SK-N-SH treated with all-trans-retinoic acid at 6 μM for 48 hours (cell line): ENCODE measurements around the gene S100A5.

Experiments
- ATAC-seq: fragments of 200-7000 bp; cut with Tn5 transposase; 3 replicates; pipeline ENCODE4 v1.9.1; 2020; ENCODE audit warnings: mild to moderate bottlenecking, moderate library complexity
- ARNTL ChIP-seq: fragments of 450-650 bp; formaldehyde crosslinking; IDR thresholded peaks from 2 replicates; pipeline ENCODE4 v1.5.0; 2020; ENCODE audit warnings: low read depth, mild to moderate bottlenecking, moderate library complexity, borderline replicate concordance
- BACH2 ChIP-seq: fragments of 250-450 bp; sonication (Bioruptor Pico); IDR thresholded peaks from 2 replicates; pipeline ENCODE4 v1.9.0; 2021; ENCODE audit warnings: mild to moderate bottlenecking, borderline replicate concordance
- CSDC2 ChIP-seq: fragments of 250-450 bp; sonication (Bioruptor Pico); IDR thresholded peaks from 2 replicates; pipeline ENCODE4 v1.5.0; 2020; ENCODE audit warnings: mild to moderate bottlenecking, moderate library complexity
- CSRNP3 ChIP-seq: fragments of 250-450 bp; sonication (Bioruptor Pico); IDR thresholded peaks from 2 replicates; pipeline ENCODE4 v1.5.1; 2021; ENCODE audit warnings: mild to moderate bottlenecking, moderate library complexity
- ESRRG ChIP-seq: fragments of 250-450 bp; sonication (Bioruptor Pico); IDR thresholded peaks from 2 replicates; pipeline ENCODE4 v1.6.1; 2021; ENCODE audit warnings: mild to moderate bottlenecking
- OSR1 ChIP-seq: fragments of 250-450 bp; sonication (Bioruptor Pico); IDR thresholded peaks from 2 replicates; pipeline ENCODE4 v1.8.0; 2022; ENCODE audit warnings: moderate library complexity, mild to moderate bottlenecking, inconsistent platforms
- PATZ1 ChIP-seq: fragments of 250-450 bp; sonication (Bioruptor Pico); IDR thresholded peaks from 2 replicates; pipeline ENCODE4 v1.8.0; 2020; ENCODE audit warnings: mild to moderate bottlenecking, moderate library complexity, borderline replicate concordance
- PPARA ChIP-seq: fragments of 250-450 bp; sonication (Bioruptor Pico); IDR thresholded peaks from 2 replicates; pipeline ENCODE4 v1.5.0; 2020; ENCODE audit warnings: mild to moderate bottlenecking, borderline replicate concordance
- RARB ChIP-seq: fragments of 250-450 bp; sonication (Bioruptor Pico); IDR thresholded peaks from 2 replicates; pipeline ENCODE4 v1.8.0; 2021; ENCODE audit warnings: mild to moderate bottlenecking, moderate library complexity
- SNAI2 ChIP-seq: fragments of 250-450 bp; sonication (Bioruptor Pico); IDR thresholded peaks from 2 replicates; pipeline ENCODE4 v1.5.0; 2020; ENCODE audit warnings: mild to moderate bottlenecking, moderate library complexity
- TCF4 ChIP-seq: fragments of 250-450 bp; sonication (Bioruptor Pico); IDR thresholded peaks from 2 replicates; pipeline ENCODE4 v1.8.0; 2021; ENCODE audit warnings: mild to moderate bottlenecking, moderate library complexity, borderline replicate concordance
- TOX ChIP-seq: fragments of 250-450 bp; sonication (Bioruptor Pico); IDR thresholded peaks from 2 replicates; pipeline ENCODE4 v1.8.0; 2021; ENCODE audit warnings: mild to moderate bottlenecking, moderate library complexity, borderline replicate concordance
- ZC3H10 ChIP-seq: fragments of 250-450 bp; sonication (Bioruptor Pico); IDR thresholded peaks from 2 replicates; pipeline ENCODE4 v1.5.1; 2021; ENCODE audit warnings: mild to moderate bottlenecking, moderate library complexity
- ZFP3 ChIP-seq: fragments of 250-450 bp; sonication (Bioruptor Pico); IDR thresholded peaks from 2 replicates; pipeline ENCODE4 v1.5.0; 2020; ENCODE audit warnings: mild to moderate bottlenecking, moderate library complexity
- ZFP30 ChIP-seq: fragments of 450-650 bp; formaldehyde crosslinking; IDR thresholded peaks from 2 replicates; pipeline ENCODE4 v1.5.0; 2022; ENCODE audit warnings: mild to moderate bottlenecking, moderate library complexity
- ZNF70 ChIP-seq: fragments of 450-650 bp; formaldehyde crosslinking; IDR thresholded peaks from 2 replicates; pipeline ENCODE4 v1.5.0; 2020; ENCODE audit warnings: mild to moderate bottlenecking, moderate library complexity
- ZNF8 ChIP-seq: fragments of 450-650 bp; formaldehyde crosslinking; IDR thresholded peaks from 2 replicates; pipeline ENCODE4 v1.5.0; 2020; ENCODE audit warnings: mild to moderate bottlenecking, moderate library complexity
- TF ChIP-seq, protein P1 (sequence below): fragments of 250-450 bp; sonication (Bioruptor Pico); IDR thresholded peaks from 2 replicates; pipeline ENCODE4 v1.8.0; 2021; ENCODE audit warnings: low read depth, mild to moderate bottlenecking, moderate library complexity, borderline replicate concordance
- TF ChIP-seq, protein P2 (sequence below): fragments of 250-450 bp; sonication (Bioruptor Pico); IDR thresholded peaks from 2 replicates; pipeline ENCODE4 v1.5.1; 2020; ENCODE audit warnings: low read depth, mild to moderate bottlenecking, moderate library complexity

S100A5 gene

GRCh38 chr1:153513023-153513422 is 27.7 kb downstream of the S100A5 start:
- TF ChIP-seq, protein P1, sequence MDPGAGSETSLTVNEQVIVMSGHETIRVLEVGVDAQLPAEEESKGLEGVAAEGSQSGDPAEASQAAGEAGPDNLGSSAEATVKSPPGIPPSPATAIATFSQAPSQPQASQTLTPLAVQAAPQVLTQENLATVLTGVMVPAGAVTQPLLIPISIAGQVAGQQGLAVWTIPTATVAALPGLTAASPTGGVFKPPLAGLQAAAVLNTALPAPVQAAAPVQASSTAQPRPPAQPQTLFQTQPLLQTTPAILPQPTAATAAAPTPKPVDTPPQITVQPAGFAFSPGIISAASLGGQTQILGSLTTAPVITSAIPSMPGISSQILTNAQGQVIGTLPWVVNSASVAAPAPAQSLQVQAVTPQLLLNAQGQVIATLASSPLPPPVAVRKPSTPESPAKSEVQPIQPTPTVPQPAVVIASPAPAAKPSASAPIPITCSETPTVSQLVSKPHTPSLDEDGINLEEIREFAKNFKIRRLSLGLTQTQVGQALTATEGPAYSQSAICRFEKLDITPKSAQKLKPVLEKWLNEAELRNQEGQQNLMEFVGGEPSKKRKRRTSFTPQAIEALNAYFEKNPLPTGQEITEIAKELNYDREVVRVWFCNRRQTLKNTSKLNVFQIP (CRISPR knock-in tag), result no peak
- TF ChIP-seq PATZ1 (no peak), OSR1 (no peak), ZC3H10 (CRISPR knock-in tag) (no peak), ZFP30 (CRISPR knock-in tag) (no peak), BACH2 (no peak), TOX (CRISPR knock-in tag) (no peak)
- TF ChIP-seq, protein P2, sequence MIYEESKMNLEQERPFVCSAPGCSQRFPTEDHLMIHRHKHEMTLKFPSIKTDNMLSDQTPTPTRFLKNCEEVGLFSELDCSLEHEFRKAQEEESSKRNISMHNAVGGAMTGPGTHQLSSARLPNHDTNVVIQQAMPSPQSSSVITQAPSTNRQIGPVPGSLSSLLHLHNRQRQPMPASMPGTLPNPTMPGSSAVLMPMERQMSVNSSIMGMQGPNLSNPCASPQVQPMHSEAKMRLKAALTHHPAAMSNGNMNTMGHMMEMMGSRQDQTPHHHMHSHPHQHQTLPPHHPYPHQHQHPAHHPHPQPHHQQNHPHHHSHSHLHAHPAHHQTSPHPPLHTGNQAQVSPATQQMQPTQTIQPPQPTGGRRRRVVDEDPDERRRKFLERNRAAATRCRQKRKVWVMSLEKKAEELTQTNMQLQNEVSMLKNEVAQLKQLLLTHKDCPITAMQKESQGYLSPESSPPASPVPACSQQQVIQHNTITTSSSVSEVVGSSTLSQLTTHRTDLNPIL (CRISPR knock-in tag), result no peak
- TF ChIP-seq, all 23 proteins: peak for 0
- no peak for ATAC-seq

- ATAC-seq, result peak; percentile 83
- no peak for TF ChIP-seq RARB (CRISPR knock-in tag)
- TF ChIP-seq PPARA (CRISPR knock-in tag), result no peak
- no peak for TF ChIP-seq BACH2
- no peak for TF ChIP-seq ZC3H10 (CRISPR knock-in tag)
- TF ChIP-seq ESRRG (CRISPR knock-in tag), result no peak
- TF ChIP-seq, all 23 proteins: peak for 0
Observed at GRCh38 chr1:153510984-153511410, 29.7 kb downstream of the S100A5 start.

DNA sequence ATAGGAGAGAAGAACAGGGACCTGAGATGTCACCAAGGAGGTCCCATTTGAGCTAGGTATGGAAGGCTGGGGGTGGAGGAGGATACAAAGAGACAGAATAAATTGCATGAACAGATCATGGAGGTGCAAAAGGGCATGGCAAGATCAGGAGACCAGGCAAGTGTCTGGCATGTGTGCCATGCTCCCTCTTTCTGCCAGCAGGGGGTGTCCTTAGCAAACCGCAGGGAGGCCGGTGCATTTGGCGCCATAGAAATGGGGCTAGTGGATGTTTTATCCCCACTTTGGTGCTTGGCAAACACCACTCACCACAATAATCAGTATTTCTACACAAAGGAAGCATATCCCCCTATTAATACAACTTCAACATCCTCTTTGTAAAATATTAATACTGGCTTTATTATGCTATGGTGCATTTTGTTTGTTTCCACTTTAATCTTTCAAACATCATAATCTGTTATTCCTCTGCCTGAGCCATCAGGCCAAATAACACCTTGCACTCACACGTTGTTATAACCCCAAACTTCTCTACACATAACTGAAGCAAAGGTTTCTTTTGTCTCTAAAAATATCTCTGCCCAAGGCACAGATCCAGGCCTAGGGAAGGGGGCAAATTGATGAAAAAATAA is 30.9 kb downstream of the S100A5 start:
- TF ChIP-seq, protein P2 (CRISPR knock-in tag), result no peak
- TF ChIP-seq OSR1, result 0 out of 2 replicates have a peak, but pooled peaks have one; percentile 29
- ATAC-seq, result peak; percentile 49

DNA sequence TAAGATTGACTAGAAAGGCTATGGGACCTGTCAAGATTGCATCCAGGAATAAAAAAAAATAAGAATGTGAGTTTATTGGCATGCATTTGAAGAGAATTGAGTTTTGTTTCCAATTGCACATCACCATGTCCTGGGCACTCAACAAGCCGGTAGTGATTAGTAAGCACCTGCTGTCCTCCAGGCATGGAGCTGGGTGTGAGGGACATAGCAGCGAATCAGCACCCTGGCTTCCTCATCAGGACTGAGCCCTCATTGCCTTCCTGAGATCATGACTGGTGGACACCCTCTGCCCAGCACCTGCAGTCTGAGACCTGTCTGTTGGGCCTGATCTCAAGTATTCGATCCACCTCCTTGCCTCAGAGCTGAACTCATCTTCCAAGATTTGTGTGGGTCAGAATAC is 31.7 kb downstream of the S100A5 start:
- no peak for TF ChIP-seq CSRNP3 (CRISPR knock-in tag)
- no peak for TF ChIP-seq CSDC2
- TF ChIP-seq, all 23 proteins: peak for 0
- no peak for ATAC-seq

DNA sequence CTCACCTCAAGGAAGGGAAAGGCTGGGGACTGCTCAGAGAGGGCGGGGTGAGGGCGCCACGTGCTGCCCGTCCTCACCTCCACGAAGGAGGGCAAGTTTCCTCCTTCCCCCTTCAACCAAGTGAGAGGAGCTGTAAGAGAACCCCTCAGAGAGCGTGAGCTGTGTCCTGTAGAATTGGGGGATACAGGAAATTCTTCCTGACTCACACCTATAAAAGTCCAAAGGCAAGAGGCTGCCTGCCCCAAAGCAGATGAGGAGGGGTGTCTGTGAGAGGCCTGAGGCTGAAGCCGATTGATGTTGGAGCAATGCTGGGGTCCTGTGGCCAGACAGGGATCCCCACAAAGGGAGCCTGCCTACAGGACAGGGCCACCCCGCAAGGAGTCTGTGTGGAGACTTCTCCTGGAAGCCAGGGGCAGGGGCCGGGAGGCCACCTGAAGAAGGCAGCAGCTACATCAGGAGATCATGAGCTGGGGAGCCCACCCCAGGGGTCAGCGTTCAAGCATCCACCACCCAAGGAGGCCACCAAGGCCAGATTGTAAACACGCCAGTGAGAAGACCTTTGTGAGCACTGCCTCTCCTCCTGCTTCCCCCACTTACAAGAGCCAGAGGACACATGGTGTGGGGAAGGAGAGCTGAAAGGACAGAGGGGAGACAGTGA is 32.7 kb downstream of the S100A5 start:
- no peak for TF ChIP-seq SNAI2
- TF ChIP-seq RARB (CRISPR knock-in tag), result no peak
- no peak for TF ChIP-seq PATZ1
- TF ChIP-seq, protein P1 (CRISPR knock-in tag), result no peak
- TF ChIP-seq TCF4 (CRISPR knock-in tag), result no peak
- no peak for TF ChIP-seq BACH2
- no peak for TF ChIP-seq TOX (CRISPR knock-in tag)
- TF ChIP-seq CSDC2, result no peak
- no peak for TF ChIP-seq ZNF8 (CRISPR knock-in tag)
- no peak for TF ChIP-seq ARNTL (CRISPR knock-in tag)
- no peak for TF ChIP-seq OSR1
- no peak for TF ChIP-seq ZFP30 (CRISPR knock-in tag)
- no peak for TF ChIP-seq ZNF70
- no peak for TF ChIP-seq ZFP3 (CRISPR knock-in tag)
- ATAC-seq, result no peak
